LNCaP clone FGC (cell line): ENCODE results near the gene CTPS1.

Source experiments
- DNase-seq: peaks from one replicate; pipeline ENCODE4 v3.0.0-alpha.2; 2011; ENCODE audit warnings: low read depth
- H3K4me3 ChIP-seq: 2 replicates; pipeline ENCODE4 v1.5.1; 2011; ENCODE audit warnings: mild to moderate bottlenecking, low read depth, low read length, control low read depth
- TF ChIP-seq, protein P1 (sequence below): IDR thresholded peaks from 2 replicates; pipeline ENCODE4 v1.5.1; 2012; ENCODE audit warnings: mild to moderate bottlenecking; ENCODE audit not compliant: control insufficient read depth, insufficient read depth; ENCODE audit errors: extremely low read depth

CTPS1 gene

DNA sequence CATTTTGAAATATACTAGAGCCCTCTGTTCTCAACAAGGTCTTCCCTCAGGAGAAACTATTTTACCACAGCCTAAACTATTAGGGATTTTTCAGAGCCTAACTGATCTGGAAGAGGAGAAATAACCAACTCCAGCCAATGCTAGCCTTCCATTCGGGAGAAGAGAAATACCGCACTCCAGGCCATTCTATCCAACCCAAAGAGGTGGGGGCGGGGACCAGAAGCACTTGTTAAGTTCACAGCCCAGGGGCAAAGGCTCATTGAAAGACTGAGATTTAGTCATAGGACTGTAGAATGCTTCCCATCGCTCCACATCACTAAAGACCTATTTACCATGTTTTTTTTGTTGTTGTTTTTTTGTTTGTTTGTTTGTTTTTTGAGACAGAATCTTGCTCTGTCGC is 77.4 kb downstream of the CTPS1 start:
- no peak for DNase-seq
- TF ChIP-seq, protein P1, sequence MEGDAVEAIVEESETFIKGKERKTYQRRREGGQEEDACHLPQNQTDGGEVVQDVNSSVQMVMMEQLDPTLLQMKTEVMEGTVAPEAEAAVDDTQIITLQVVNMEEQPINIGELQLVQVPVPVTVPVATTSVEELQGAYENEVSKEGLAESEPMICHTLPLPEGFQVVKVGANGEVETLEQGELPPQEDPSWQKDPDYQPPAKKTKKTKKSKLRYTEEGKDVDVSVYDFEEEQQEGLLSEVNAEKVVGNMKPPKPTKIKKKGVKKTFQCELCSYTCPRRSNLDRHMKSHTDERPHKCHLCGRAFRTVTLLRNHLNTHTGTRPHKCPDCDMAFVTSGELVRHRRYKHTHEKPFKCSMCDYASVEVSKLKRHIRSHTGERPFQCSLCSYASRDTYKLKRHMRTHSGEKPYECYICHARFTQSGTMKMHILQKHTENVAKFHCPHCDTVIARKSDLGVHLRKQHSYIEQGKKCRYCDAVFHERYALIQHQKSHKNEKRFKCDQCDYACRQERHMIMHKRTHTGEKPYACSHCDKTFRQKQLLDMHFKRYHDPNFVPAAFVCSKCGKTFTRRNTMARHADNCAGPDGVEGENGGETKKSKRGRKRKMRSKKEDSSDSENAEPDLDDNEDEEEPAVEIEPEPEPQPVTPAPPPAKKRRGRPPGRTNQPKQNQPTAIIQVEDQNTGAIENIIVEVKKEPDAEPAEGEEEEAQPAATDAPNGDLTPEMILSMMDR = no peak
- no peak overlapping the region for H3K4me3 ChIP-seq
